GM12873 (cell line): ENCODE measurements around the gene MCC.

Experiments used
- CTCF ChIP-seq: IDR thresholded peaks from 2 replicates; pipeline ENCODE4 v1.5.1; 2012; ENCODE audit warnings: low read depth, mild to moderate bottlenecking, moderate library complexity, low read length, control low read depth; ENCODE audit not compliant: insufficient read depth; ENCODE audit errors: missing control alignments

Gene MCC

DNA sequence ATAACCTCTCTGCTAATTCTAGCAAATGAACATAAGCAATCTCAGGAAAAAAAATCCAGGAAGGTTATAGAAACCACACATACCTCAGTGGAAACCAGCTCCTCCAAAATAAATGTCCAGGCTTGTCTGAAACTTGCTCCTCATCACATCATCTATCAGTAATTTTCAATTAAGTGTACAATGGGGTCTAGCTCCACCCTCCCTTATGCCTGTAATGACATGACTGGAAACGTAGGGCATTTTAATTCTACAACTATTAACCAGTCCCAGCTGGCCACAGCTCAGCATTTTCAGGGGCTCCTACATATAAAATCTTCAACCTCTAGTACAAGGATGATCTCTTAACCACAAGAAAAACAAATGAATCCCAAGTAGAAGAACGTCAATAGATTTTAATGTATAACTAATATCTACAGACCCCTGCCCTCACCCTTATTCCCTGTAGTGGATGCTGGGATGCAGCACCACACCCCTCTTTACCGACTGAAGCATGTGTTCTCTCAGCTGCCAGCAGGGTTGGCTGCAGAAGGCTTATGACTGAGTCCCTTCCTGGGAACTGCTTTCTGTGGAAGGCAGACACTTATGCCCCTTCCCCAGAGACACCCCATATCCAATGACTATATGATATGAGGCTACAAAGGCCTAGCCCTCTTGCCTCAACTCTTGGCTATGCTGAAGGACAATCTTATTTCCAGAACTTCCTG is 60.2 kb downstream of the MCC start:
- no peak for TF ChIP-seq CTCF

DNA sequence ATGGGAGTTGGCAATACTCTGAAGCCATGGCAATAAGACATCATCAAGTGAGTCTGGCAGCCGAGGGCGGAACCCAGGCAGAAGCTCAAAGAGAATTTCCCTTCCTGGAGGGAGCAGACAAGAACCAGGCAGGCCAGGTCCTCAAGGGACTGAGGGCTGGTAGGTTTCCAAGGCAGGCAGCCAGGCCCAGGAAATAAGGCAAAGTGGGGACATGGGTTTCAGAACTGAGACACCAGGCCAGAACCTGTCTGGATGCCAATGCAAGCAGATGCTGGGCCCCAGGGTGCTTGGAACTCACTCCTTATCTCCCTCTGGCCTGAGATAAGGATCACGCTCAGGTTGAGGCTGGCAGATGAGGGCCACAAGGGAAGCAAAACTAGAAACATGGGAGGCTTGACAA is 62.3 kb downstream of the MCC start:
- no peak for TF ChIP-seq CTCF

GRCh38 chr5:113421693-113422092 is 66.6 kb downstream of the MCC start:
- TF ChIP-seq CTCF, result no peak

DNA sequence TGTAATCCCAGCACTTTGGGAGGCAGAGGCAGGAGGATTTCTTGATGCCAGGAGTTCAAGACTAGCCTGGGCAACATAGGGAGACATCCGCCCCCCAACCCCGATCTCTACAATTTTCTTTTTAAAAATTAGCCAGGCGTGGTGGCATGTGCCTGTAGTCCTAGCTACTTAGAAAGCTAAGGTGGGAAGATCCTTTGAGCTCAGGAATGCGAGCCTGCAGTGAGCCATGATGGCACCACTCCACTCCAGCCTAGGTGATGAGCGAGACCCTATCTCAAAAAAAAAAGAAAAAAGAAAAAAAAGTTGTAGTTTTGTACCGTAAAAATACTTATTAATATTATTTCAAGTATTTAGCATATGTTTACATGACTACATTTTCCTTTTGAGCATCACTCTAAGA is 82.7 kb downstream of the MCC start:
- no peak for TF ChIP-seq CTCF

DNA sequence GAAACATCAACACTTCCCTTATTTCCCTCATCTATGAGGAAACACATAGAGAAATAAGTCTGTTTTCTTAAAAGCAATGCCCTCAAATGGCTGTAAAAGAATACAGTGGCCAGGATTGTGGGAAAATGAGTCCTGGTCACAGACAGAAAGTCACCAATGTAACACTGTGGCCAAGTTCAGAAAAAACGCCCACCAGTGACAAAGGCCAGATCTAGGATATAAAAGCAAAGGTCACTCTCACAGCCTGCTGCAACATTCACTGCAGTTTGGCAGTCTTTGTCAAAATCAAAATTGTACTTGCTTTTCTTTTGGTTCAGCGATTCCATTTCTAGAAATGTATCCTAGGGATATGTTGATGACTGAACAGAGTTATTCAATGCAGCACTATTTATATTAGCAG is 84.0 kb downstream of the MCC start:
- no peak for TF ChIP-seq CTCF

DNA sequence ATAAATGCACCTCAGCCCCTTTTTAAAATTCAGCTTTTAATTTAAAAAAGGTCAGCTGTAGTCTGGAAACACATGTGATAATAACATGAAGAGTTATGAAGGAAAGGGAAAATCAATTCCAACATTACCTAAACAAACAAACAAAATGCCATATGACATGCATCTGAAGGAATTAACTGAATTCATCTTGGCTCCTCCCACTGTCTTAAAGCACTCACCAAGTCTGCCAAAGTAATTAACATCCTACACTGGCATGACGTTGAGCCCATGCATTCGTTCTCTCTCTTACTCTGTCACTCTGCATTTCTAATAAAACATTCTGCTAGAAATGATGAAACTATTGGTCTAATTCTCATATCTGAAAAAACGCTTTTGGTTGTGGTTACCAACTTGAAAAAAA is 91.2 kb downstream of the MCC start:
- TF ChIP-seq CTCF, result no peak

- TF ChIP-seq CTCF, result no peak
Observed at GRCh38 chr5:113394658-113395057, 93.6 kb downstream of the MCC start.

DNA sequence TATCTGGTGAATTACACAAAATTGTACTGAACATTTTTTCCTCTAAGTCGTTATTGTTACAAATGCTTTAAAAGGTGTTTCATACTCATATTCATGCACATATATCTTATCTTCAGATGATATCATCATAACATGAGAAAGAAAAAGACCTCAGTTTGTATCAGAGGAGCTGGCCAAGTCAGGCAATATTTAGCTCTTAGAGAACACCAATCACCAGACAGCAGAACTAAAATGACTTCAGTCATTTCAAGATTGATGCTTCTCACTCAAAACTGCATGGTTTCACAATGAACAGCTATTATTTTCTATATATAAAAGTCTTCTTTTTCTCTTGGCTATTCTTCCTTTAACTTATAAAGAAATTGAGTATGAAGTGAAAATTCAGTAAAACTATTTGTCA is 98.0 kb downstream of the MCC start:
- no peak for TF ChIP-seq CTCF
